ENCODE results near the gene CLPTM1L. TPM values are rescaled to one million over a fixed set of nuclear protein-coding genes. Genes with fewer than 3 reads are reported as not detected.

CLPTM1L gene
- polyA plus RNA-seq, 3 donors = 14.1 to 76.2 (median 35.0) TPM

- Histone ChIP-seq H3K27ac (ENCODE audit: low read depth in 1 of 2, low read length in 2 of 2) (no peak overlapping the region), H4K20me1 (ENCODE audit: insufficient read depth, low read length) (no peaks in the 10 kb centered on the region), H3K79me2 (ENCODE audit: insufficient read depth, low read length) (no peaks in the 10 kb centered on the region), H3K36me3 (replicated peaks in 1 of 2; ENCODE audit: control insufficient read depth in 1 of 2, insufficient read depth in 2 of 2, low read length in 2 of 2) (no peaks in the 10 kb centered on the region), H2AFZ (ENCODE audit: insufficient read depth, low read depth, low read length, poor library complexity, severe bottlenecking) (peak overlapping the region; percentile 13), H3K27me3 (ENCODE audit: control insufficient read depth in 2 of 2, insufficient read depth in 2 of 2, low read length in 2 of 2) (peaks cover 0 to 2% of the 10 kb centered on the region in 2 donors), H3K4me3 (replicated peaks in 1 of 3; ENCODE audit: low read depth in 2 of 3, low read length in 3 of 3) (no peak overlapping the region), H3K4me1 (ENCODE audit: control insufficient read depth in 1 of 2, insufficient read depth in 2 of 2, low read length in 2 of 2) (peaks cover under 1% of the 10 kb centered on the region in 2 donors), H3K9me3 (replicated peaks in 1 of 2; ENCODE audit: control insufficient read depth in 1 of 2, insufficient read depth in 1 of 2, low read length in 2 of 2) (peaks cover 7 to 13% of the 10 kb centered on the region in 2 donors), H3K9ac (ENCODE audit: insufficient read depth, low read length, poor library complexity, severe bottlenecking) (no peak overlapping the region), H3K4me2 (replicated peaks; ENCODE audit: extremely low read depth, low read length, poor library complexity, severe bottlenecking) (no peak overlapping the region)
- WGBS (ENCODE audit: insufficient coverage) = 18% methylated on average over 24 of the region's 34 CpGs
- peak overlapping the region; percentile 54 to 82 for H3K4me3 Mint-ChIP-seq
- DNase-seq = peak; percentile 24 to 39 (median 29)
- H3K4me1 Mint-ChIP-seq = peaks cover 7% of the 10 kb centered on the region
- peak overlapping the region in 1 of 7 donors; percentile 68 for H3K27ac Mint-ChIP-seq
- peaks cover 6 to 15% (median 13%) of the 10 kb centered on the region in 7 donors for H3K9me3 Mint-ChIP-seq
- H3K36me3 Mint-ChIP-seq = no peaks in the 10 kb centered on the region
- H3K27me3 Mint-ChIP-seq (ENCODE audit: low read depth in 3 of 3) = peaks cover 19 to 42% (median 28%) of the 10 kb centered on the region in 3 donors
- peak; percentile 82 for TF ChIP-seq CTCF (IDR thresholded peaks at IDR 0.05)
- intact Hi-C loops (cut with micrococcal nuclease) = loop anchor here (10.0 kb wide), 2 partner anchors 145 to 265 kb away; partner anchors contain the start of gene LPCAT1 (in 1 of the 2)
Measured at GRCh38 chr5:1380011-1380817, 35.3 kb upstream of the CLPTM1L start.

DNA sequence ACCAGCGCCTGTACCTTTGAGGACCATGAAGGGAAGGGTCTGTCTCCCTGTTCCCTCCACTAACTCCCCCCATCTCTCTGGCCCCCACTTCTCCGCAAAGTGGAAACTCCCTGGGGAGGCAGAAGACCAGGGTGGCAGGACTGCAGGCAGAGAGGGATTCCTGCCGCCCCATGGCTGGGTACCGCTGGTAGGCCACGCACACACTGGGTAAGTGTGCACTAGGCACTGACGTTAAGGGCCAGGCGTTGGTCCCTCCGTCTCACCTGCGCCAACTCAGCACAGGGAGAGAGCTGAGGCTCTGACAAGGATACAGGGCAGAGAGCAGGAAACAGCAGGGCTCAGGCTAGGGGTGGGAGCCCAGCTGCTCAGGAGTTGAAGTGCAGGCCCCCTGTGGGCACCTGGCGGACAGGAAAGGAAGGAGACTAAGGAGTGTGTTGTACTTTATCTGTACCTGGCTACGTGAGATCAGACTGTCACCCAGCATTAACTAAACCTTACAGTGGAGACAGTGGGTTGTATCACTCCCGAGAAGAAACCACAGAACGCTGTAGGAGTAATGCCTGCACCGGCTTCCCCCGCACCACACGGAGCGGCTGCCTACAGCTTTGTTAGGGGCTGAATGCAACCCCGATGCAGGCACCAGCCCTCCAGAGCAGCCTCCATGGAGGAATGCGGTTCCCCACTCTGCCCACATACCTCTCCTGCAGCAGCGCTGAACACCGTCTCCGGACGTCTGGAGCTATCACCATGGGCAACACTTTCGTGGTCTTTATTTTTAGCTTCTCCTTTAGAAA is 34.2 kb upstream of the CLPTM1L start:
- Mint-ChIP-seq H3K4me3 (no peak overlapping the region), H3K4me1 (peaks cover 6% of the 10 kb centered on the region)
- 97% methylated on average over 16 of the region's 24 CpGs for WGBS (ENCODE audit: insufficient coverage)

More for the DNA sequence above, 34.2 kb upstream of the CLPTM1L start:
- intact Hi-C loops (cut with micrococcal nuclease) = no loop called here
- no peak overlapping the region for H3K27ac Mint-ChIP-seq
- Histone ChIP-seq H2AFZ (ENCODE audit: insufficient read depth, low read depth, low read length, poor library complexity, severe bottlenecking) (no peak overlapping the region), H4K20me1 (ENCODE audit: insufficient read depth, low read length) (no peaks in the 10 kb centered on the region), H3K79me2 (ENCODE audit: insufficient read depth, low read length) (no peaks in the 10 kb centered on the region), H3K36me3 (replicated peaks in 1 of 2; ENCODE audit: control insufficient read depth in 1 of 2, insufficient read depth in 2 of 2, low read length in 2 of 2) (no peaks in the 10 kb centered on the region), H3K4me3 (replicated peaks in 1 of 3; ENCODE audit: low read depth in 2 of 3, low read length in 3 of 3) (no peak overlapping the region), H3K9ac (ENCODE audit: insufficient read depth, low read length, poor library complexity, severe bottlenecking) (no peak overlapping the region), H3K4me2 (replicated peaks; ENCODE audit: extremely low read depth, low read length, poor library complexity, severe bottlenecking) (no peak overlapping the region), H3K4me1 (ENCODE audit: control insufficient read depth in 1 of 2, insufficient read depth in 2 of 2, low read length in 2 of 2) (no peaks in the 10 kb centered on the region), H3K27ac (ENCODE audit: low read depth in 1 of 2, low read length in 2 of 2) (no peak overlapping the region), H3K27me3 (ENCODE audit: control insufficient read depth in 2 of 2, insufficient read depth in 2 of 2, low read length in 2 of 2) (peaks cover 0 to 2% of the 10 kb centered on the region in 2 donors), H3K9me3 (replicated peaks in 1 of 2; ENCODE audit: control insufficient read depth in 1 of 2, insufficient read depth in 1 of 2, low read length in 2 of 2) (peaks cover 7 to 13% of the 10 kb centered on the region in 2 donors)
- peaks cover 6 to 15% (median 13%) of the 10 kb centered on the region in 7 donors for H3K9me3 Mint-ChIP-seq
- DNase-seq = no peak
- TF ChIP-seq CTCF (IDR thresholded peaks at IDR 0.05) = no peak
- peaks cover 20 to 43% (median 28%) of the 10 kb centered on the region in 3 donors for H3K27me3 Mint-ChIP-seq (ENCODE audit: low read depth in 3 of 3)
- H3K36me3 Mint-ChIP-seq = no peaks in the 10 kb centered on the region
